GM12878 (cell line): ENCODE results near the gene ERCC4. TPM values are rescaled to one million over a fixed set of nuclear protein-coding genes. Genes with fewer than 3 reads are reported as not detected.

Source experiments
- ATAC-seq: fragments of 200-7000 bp; cut with Tn5 transposase; 3 replicates; pipeline ENCODE4 v1.9.1; 2020; ENCODE audit warnings: mild to moderate bottlenecking, moderate library complexity
- BruUV-seq: library from RNA; stranded (reverse); fragments of 400-500 nt; replicated peaks from 2 replicates; lab custom pipeline; 2021; lab: Mats Ljungman, UMichigan
- CTCF ChIA-PET: fragments of 300-600 bp; sonication (Branson Sonifier 250); formaldehyde crosslinking; extraction: SDS; loops from one replicate; lab custom pipeline; 2021; ENCODE audit warnings: inconsistent platforms; lab: Yijun Ruan, JAX
- POLR2A ChIA-PET: fragments of 350-600 bp; formaldehyde crosslinking; extraction: SDS; loops from one replicate; lab custom pipeline; 2021; ENCODE audit warnings: inconsistent platforms; lab: Charles Lee
- RAD21 ChIA-PET: fragments of 300-600 bp; sonication (Branson Sonifier 250); formaldehyde crosslinking; loops from one replicate; lab custom pipeline; 2023; ENCODE audit warnings: antibody characterized with exemption; ENCODE audit not compliant: unreplicated experiment; lab: Charles Lee
- SMC1A ChIA-PET: fragments of 300-600 bp; sonication (Branson Sonifier 250); formaldehyde crosslinking; loops from one replicate; lab custom pipeline; 2023; ENCODE audit not compliant: unreplicated experiment, uncharacterized antibody; lab: Charles Lee
- DNase-seq: peaks from one replicate; pipeline ENCODE4 v3.0.0-alpha.2; 2011; ENCODE audit warnings: low read depth, low spot score
- FAIRE-seq: peaks from 3 replicates; lab custom pipeline; 2011; peaks lifted over from hg19 to GRCh38; lab: Jason Lieb, UNC
- H2AFZ ChIP-seq: 2 replicates; pipeline ENCODE4 v1.6.0; 2011; ENCODE audit warnings: low read depth, low read length, control low read depth; ENCODE audit not compliant: control insufficient read depth
- H3K27ac ChIP-seq: 2 replicates; pipeline ENCODE4 v1.5.1; 2011; ENCODE audit warnings: control low read depth; ENCODE audit not compliant: control insufficient read depth, insufficient read depth
- H3K27me3 ChIP-seq, 2 experiments: replicated peaks in 1 of 2; 2 replicates each; pipeline versions ENCODE4 v1.6.0 to v1.6.1; 2011; ENCODE audit warnings: low read length in 1 of 2; ENCODE audit not compliant: control insufficient read depth in 2 of 2, insufficient read depth in 2 of 2
- H3K36me3 ChIP-seq, 2 experiments: 2 replicates each; pipeline ENCODE4 v1.5.1; 2011; ENCODE audit warnings: low read length in 1 of 2; ENCODE audit not compliant: control insufficient read depth in 2 of 2, insufficient read depth in 2 of 2
- H3K4me1 ChIP-seq: 2 replicates; pipeline ENCODE4 v1.6.1; 2011; ENCODE audit warnings: mild to moderate bottlenecking, low read length, moderate library complexity, mixed read lengths; ENCODE audit not compliant: control insufficient read depth, insufficient read depth
- H3K4me2 ChIP-seq: 2 replicates; pipeline ENCODE4 v1.6.0; 2011; ENCODE audit warnings: control low read depth; ENCODE audit not compliant: control insufficient read depth, insufficient read depth
- H3K4me3 ChIP-seq: fragments of 200-600 bp; sonication (generic); 2 replicates; pipeline ENCODE4 v1.5.1; 2016
- H3K79me2 ChIP-seq: 2 replicates; pipeline ENCODE4 v1.6.0; 2011; ENCODE audit warnings: low read length; ENCODE audit not compliant: control insufficient read depth, insufficient read depth
- H3K9ac ChIP-seq: 2 replicates; pipeline ENCODE4 v1.8.0; 2011; ENCODE audit warnings: low read length, control low read depth, mixed read lengths; ENCODE audit not compliant: control insufficient read depth, insufficient read depth
- H3K9me3 ChIP-seq: replicated peaks from 3 replicates; pipeline ENCODE4 v1.5.1; 2011; ENCODE audit warnings: mild to moderate bottlenecking, low read length; ENCODE audit not compliant: control insufficient read depth, insufficient read depth
- H4K20me1 ChIP-seq: 2 replicates; pipeline ENCODE4 v1.6.0; 2011; ENCODE audit not compliant: control insufficient read depth, insufficient read depth
- CHD1 ChIP-seq: IDR thresholded peaks from 2 replicates; pipeline ENCODE4 v1.6.1; 2012; ENCODE audit warnings: low read depth, low read length, improper control_type of control experiment
- IRF3 ChIP-seq: fragments of 450-650 bp; IDR thresholded peaks from 2 replicates; pipeline ENCODE4 v1.6.1; 2014; ENCODE audit warnings: mild to moderate bottlenecking
- IRF4 ChIP-seq: IDR thresholded peaks from 2 replicates; pipeline ENCODE4 v1.6.1; 2011; ENCODE audit warnings: low read depth, low read length
- JUND ChIP-seq: IDR thresholded peaks from 2 replicates; pipeline ENCODE4 v1.6.1; 2012; ENCODE audit warnings: low read depth, mild to moderate bottlenecking, low read length, improper control_type of control experiment, moderate library complexity
- MTA2 ChIP-seq: fragments of 450-650 bp; IDR thresholded peaks from 2 replicates; pipeline ENCODE4 v1.6.1; 2016; ENCODE audit warnings: low read depth, mild to moderate bottlenecking, moderate library complexity
- POLR2A ChIP-seq: IDR thresholded peaks from 2 replicates; pipeline ENCODE4 v1.6.1; 2011; ENCODE audit warnings: low read depth, mild to moderate bottlenecking, low read length
- RAD51 ChIP-seq: fragments of 450-650 bp; IDR thresholded peaks from 2 replicates; pipeline ENCODE4 v1.6.1; 2016; ENCODE audit warnings: moderate library complexity, mild to moderate bottlenecking, inconsistent platforms
- RFX5 ChIP-seq: IDR thresholded peaks from 2 replicates; pipeline ENCODE4 v1.6.1; 2011; ENCODE audit warnings: low read depth, low read length, improper control_type of control experiment
- SIX5 ChIP-seq: IDR thresholded peaks from 2 replicates; pipeline ENCODE4 v1.6.1; 2011; ENCODE audit warnings: mild to moderate bottlenecking, low read depth, low read length, moderate library complexity; ENCODE audit not compliant: severe bottlenecking
- SMAD5 ChIP-seq: IDR thresholded peaks from 2 replicates; pipeline ENCODE4 v1.6.1; 2016; ENCODE audit warnings: antibody characterized with exemption, low read depth
- TARDBP ChIP-seq: IDR thresholded peaks from 2 replicates; pipeline ENCODE4 v1.6.1; 2016; ENCODE audit warnings: borderline replicate concordance
- ZBTB40 ChIP-seq: fragments of 450-650 bp; IDR thresholded peaks from 2 replicates; pipeline ENCODE4 v1.6.1; 2016; ENCODE audit warnings: mild to moderate bottlenecking, moderate library complexity, borderline replicate concordance
- ZNF217 ChIP-seq: fragments of 450-650 bp; IDR thresholded peaks from 2 replicates; pipeline ENCODE4 v1.6.1; 2017; ENCODE audit warnings: antibody characterized with exemption, mild to moderate bottlenecking
- ZZZ3 ChIP-seq: IDR thresholded peaks from 2 replicates; pipeline ENCODE4 v1.6.1; 2011; ENCODE audit warnings: low read depth; ENCODE audit not compliant: control insufficient read depth, insufficient read length
- in situ Hi-C: fragments of 300-500 bp; cut with MboI; formaldehyde crosslinking; loops from 9 replicates; pipeline ENCODE4 v1.14.3; 2018; ENCODE audit warnings: mixed read lengths
- intact Hi-C: fragments of 100-400 bp; cut with micrococcal nuclease; formaldehyde crosslinking; loops from one replicate; pipeline ENCODE4 v1.14.2; 2022; ENCODE audit not compliant: unreplicated experiment
- polyA plus RNA-seq, 11 experiments: library from polyadenylated mRNA; depleted of rRNA in 4 of 11; unstranded in 6 of 11; stranded (reverse) in 5 of 11; fragments of >200 nt; fragmentation: Nextera tagmentation in 4 of 11; fragmentation: Illumina TruSeq in 1 of 11; extraction: Ambion mirVana in 4 of 11; extraction: Trizol in 1 of 11; gene quantifications; 1 replicate in 1 of 11; 2 replicates in 10 of 11; pipeline versions ENCODE4 v1.2.1 to v1.2.3, GENCODE V29; 2011 to 2016; ENCODE audit warnings: inconsistent platforms in 2 of 11, missing spikeins in 2 of 11, low read depth in 1 of 11
- total RNA-seq, 4 experiments: library from RNA; depleted of rRNA in 3 of 4; stranded (reverse); fragments of >200 nt in 3 of 4; fragmentation: Illumina TruSeq in 1 of 4; extraction: Trizol in 1 of 4; gene quantifications; 2 replicates each; pipeline versions ENCODE4 v1.2.1 to v1.2.3, GENCODE V29; 2013 to 2021
- TF ChIP-seq, protein P1 (sequence below), 3 experiments: IDR thresholded peaks in 2 of 3; conservative IDR thresholded peaks in 1 of 3; 2 replicates each; pipeline ENCODE4 v1.5.1; 2011; ENCODE audit warnings: low read depth in 3 of 3, low read length in 3 of 3, mild to moderate bottlenecking in 3 of 3, control low read depth in 2 of 3, moderate library complexity in 2 of 3, inconsistent platforms in 1 of 3, mixed read lengths in 1 of 3; ENCODE audit not compliant: control insufficient read depth in 2 of 3, insufficient read depth in 1 of 3; ENCODE audit errors: extremely low read depth in 1 of 3
- TF ChIP-seq, protein P2 (sequence below): fragments of 450-650 bp; IDR thresholded peaks from 2 replicates; pipeline ENCODE4 v1.6.1; 2018; ENCODE audit warnings: borderline replicate concordance, mild to moderate bottlenecking; ENCODE audit not compliant: partially characterized antibody

ERCC4 gene
- total and polyA plus RNA-seq, 10 of the 15 experiments (the other 5 are each of a cell fraction or from before 2014, with no cell fraction given), result 4.7 to 24.6 (median 8.9) TPM

DNA sequence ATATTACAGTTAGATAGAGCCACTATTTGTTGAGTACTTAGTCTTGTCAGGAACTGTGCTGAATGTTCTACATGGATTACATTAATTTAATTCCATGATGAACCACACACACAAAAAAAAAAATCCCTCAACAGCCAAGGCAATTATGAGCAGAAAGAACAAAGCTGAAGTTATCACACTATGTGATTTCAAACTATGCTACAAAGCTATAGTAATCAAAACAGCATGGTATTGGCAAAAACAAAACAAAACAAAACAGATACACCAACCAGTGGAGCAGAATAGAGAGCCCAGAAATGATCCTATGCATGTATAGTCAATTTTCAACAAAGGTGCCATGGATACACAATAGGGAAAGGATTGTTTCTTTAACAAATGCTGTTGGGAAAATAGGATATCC is 8.1 kb upstream of the ERCC4 start:
- in situ Hi-C loops (no loop called here), intact Hi-C loops (no loop called here)
- H3K9me3 ChIP-seq, result peaks cover 2% of the 10 kb centered on the region; the same call in 2 of the 3 replicates
- ChIA-PET POLR2A (no interaction called here), RAD21 (interaction anchor here (0.6 kb wide), 1 partner anchor 1020 kb away, joined by 3 read pairs; no protein-coding TSS in a partner anchor), SMC1A (interaction anchor here (0.9 kb wide), 1 partner anchor 10 kb away, joined by 3 read pairs; no protein-coding TSS in a partner anchor), CTCF (interaction anchor here (1.7 kb wide), 1 partner anchor 8 kb away, joined by 7 read pairs; the partner anchor contains the start of gene ERCC4)
- H2AFZ ChIP-seq, result no peak overlapping the region
- H3K9ac ChIP-seq, result no peak overlapping the region
- H4K20me1 ChIP-seq, result no peaks in the 10 kb centered on the region
- DNase-seq (no peak), FAIRE-seq (no peak), ATAC-seq (no peak)
- no peaks in the 10 kb centered on the region for H3K27me3 ChIP-seq
- no peaks in the 10 kb centered on the region for H3K4me1 ChIP-seq
- H3K4me2 ChIP-seq, result no peak overlapping the region
- H3K36me3 ChIP-seq, result no peaks in the 10 kb centered on the region
- BruUV-seq, result no TSS peak
- H3K27ac ChIP-seq, result no peak overlapping the region
- no peak overlapping the region for H3K4me3 ChIP-seq
- no peaks in the 10 kb centered on the region for H3K79me2 ChIP-seq
- no peak for TF ChIP-seq ZNF217
- TF ChIP-seq CHD1, result no peak
- TF ChIP-seq RAD51, result no peak
- TF ChIP-seq SIX5, result no peak
- TF ChIP-seq ZBTB40, result no peak
- no peak for TF ChIP-seq JUND
- TF ChIP-seq RFX5, result no peak
- no peak for TF ChIP-seq IRF4
- TF ChIP-seq, protein P1, sequence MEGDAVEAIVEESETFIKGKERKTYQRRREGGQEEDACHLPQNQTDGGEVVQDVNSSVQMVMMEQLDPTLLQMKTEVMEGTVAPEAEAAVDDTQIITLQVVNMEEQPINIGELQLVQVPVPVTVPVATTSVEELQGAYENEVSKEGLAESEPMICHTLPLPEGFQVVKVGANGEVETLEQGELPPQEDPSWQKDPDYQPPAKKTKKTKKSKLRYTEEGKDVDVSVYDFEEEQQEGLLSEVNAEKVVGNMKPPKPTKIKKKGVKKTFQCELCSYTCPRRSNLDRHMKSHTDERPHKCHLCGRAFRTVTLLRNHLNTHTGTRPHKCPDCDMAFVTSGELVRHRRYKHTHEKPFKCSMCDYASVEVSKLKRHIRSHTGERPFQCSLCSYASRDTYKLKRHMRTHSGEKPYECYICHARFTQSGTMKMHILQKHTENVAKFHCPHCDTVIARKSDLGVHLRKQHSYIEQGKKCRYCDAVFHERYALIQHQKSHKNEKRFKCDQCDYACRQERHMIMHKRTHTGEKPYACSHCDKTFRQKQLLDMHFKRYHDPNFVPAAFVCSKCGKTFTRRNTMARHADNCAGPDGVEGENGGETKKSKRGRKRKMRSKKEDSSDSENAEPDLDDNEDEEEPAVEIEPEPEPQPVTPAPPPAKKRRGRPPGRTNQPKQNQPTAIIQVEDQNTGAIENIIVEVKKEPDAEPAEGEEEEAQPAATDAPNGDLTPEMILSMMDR (IDR thresholded peaks at IDR 0.05 in 2 of 3, conservative IDR thresholded peaks at IDR 0.05 in 1 of 3; ENCODE audit: control insufficient read depth in 2 of 3, extremely low read depth in 1 of 3, insufficient read depth in 1 of 3, low read depth in 3 of 3, low read length in 3 of 3), result no peak
- no peak for TF ChIP-seq POLR2A
- TF ChIP-seq ZZZ3, result no peak
- TF ChIP-seq, protein P2, sequence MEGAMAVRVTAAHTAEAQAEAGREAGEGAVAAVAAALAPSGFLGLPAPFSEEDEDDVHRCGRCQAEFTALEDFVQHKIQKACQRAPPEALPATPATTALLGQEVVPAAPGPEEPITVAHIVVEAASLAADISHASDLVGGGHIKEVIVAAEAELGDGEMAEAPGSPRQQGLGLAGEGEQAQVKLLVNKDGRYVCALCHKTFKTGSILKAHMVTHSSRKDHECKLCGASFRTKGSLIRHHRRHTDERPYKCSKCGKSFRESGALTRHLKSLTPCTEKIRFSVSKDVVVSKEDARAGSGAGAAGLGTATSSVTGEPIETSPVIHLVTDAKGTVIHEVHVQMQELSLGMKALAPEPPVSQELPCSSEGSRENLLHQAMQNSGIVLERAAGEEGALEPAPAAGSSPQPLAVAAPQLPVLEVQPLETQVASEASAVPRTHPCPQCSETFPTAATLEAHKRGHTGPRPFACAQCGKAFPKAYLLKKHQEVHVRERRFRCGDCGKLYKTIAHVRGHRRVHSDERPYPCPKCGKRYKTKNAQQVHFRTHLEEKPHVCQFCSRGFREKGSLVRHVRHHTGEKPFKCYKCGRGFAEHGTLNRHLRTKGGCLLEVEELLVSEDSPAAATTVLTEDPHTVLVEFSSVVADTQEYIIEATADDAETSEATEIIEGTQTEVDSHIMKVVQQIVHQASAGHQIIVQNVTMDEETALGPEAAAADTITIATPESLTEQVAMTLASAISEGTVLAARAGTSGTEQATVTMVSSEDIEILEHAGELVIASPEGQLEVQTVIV, result no peak
- TF ChIP-seq IRF3, result no peak
- no peak for TF ChIP-seq TARDBP
- TF ChIP-seq SMAD5, result no peak
- TF ChIP-seq MTA2, result no peak
